Ishikawa (cell line): ENCODE measurements around the gene SFMBT1.

ENCODE experiments used
- CEBPB ChIP-seq: IDR thresholded peaks from 2 replicates; pipeline ENCODE4 v1.6.1; 2012
- CREB1 ChIP-seq: IDR thresholded peaks from 2 replicates; pipeline ENCODE4 v1.6.1; 2012; ENCODE audit warnings: low read depth
- EGR1 ChIP-seq: IDR thresholded peaks from 2 replicates; pipeline ENCODE4 v1.6.1; 2012
- EP300 ChIP-seq: IDR thresholded peaks from 2 replicates; pipeline ENCODE4 v1.6.1; 2012; ENCODE audit warnings: borderline replicate concordance
- FOXM1 ChIP-seq: IDR thresholded peaks from 2 replicates; pipeline ENCODE4 v1.6.1; 2012; ENCODE audit warnings: low read depth, borderline replicate concordance
- NFIC ChIP-seq: IDR thresholded peaks from 2 replicates; pipeline ENCODE4 v1.6.1; 2012
- RAD21 ChIP-seq: IDR thresholded peaks from 2 replicates; pipeline ENCODE4 v1.6.1; 2012; ENCODE audit warnings: low read depth
- TAF1 ChIP-seq: IDR thresholded peaks from 2 replicates; pipeline ENCODE4 v1.6.1; 2012; ENCODE audit warnings: low read depth, mild to moderate bottlenecking
- TCF12 ChIP-seq: IDR thresholded peaks from 2 replicates; pipeline ENCODE4 v1.6.1; 2012; ENCODE audit warnings: low read depth
- TEAD4 ChIP-seq: IDR thresholded peaks from 2 replicates; pipeline ENCODE4 v1.6.1; 2012
- USF1 ChIP-seq: IDR thresholded peaks from 2 replicates; pipeline ENCODE4 v1.6.1; 2012
- YY1 ChIP-seq: IDR thresholded peaks from 2 replicates; pipeline ENCODE4 v1.6.1; 2012; ENCODE audit warnings: low read depth
- ZBTB7A ChIP-seq: IDR thresholded peaks from 2 replicates; pipeline ENCODE4 v1.6.1; 2012; ENCODE audit warnings: low read depth
- TF ChIP-seq, protein P1 (sequence below): IDR thresholded peaks from 2 replicates; pipeline ENCODE4 v1.6.1; 2012; ENCODE audit warnings: low read depth, mild to moderate bottlenecking
- TF ChIP-seq, protein P2 (sequence below): IDR thresholded peaks from 2 replicates; pipeline ENCODE4 v1.6.1; 2012

SFMBT1 gene

DNA sequence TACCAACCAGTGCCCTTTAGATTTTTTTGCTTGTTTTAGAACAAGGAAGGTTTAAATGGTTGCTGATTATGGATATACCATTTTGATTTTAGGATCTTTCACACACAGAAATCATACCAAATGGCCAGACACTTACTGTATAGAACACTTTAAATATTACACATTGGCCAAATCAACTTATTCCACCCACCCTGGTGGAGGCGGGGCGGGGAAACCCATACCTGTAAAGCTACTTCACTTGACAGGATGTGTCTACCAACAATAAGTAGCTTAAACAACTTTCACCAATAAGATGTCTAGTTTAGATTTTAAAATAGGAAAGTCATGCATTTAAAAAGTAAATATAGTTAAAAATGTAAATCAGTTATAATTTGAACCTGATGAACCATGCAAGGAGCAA, 17.0 kb upstream of the SFMBT1 start:
- no peak for TF ChIP-seq USF1
- no peak for TF ChIP-seq CEBPB
- TF ChIP-seq RAD21 = no peak
- TF ChIP-seq ZBTB7A = no peak
- no peak for TF ChIP-seq FOXM1
- no peak for TF ChIP-seq TCF12
- TF ChIP-seq EGR1 = no peak
- TF ChIP-seq CREB1 = no peak
- TF ChIP-seq TEAD4 = no peak
- TF ChIP-seq NFIC = no peak
- TF ChIP-seq, protein P1, sequence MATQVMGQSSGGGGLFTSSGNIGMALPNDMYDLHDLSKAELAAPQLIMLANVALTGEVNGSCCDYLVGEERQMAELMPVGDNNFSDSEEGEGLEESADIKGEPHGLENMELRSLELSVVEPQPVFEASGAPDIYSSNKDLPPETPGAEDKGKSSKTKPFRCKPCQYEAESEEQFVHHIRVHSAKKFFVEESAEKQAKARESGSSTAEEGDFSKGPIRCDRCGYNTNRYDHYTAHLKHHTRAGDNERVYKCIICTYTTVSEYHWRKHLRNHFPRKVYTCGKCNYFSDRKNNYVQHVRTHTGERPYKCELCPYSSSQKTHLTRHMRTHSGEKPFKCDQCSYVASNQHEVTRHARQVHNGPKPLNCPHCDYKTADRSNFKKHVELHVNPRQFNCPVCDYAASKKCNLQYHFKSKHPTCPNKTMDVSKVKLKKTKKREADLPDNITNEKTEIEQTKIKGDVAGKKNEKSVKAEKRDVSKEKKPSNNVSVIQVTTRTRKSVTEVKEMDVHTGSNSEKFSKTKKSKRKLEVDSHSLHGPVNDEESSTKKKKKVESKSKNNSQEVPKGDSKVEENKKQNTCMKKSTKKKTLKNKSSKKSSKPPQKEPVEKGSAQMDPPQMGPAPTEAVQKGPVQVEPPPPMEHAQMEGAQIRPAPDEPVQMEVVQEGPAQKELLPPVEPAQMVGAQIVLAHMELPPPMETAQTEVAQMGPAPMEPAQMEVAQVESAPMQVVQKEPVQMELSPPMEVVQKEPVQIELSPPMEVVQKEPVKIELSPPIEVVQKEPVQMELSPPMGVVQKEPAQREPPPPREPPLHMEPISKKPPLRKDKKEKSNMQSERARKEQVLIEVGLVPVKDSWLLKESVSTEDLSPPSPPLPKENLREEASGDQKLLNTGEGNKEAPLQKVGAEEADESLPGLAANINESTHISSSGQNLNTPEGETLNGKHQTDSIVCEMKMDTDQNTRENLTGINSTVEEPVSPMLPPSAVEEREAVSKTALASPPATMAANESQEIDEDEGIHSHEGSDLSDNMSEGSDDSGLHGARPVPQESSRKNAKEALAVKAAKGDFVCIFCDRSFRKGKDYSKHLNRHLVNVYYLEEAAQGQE = no peak
- TF ChIP-seq TAF1 = no peak

DNA sequence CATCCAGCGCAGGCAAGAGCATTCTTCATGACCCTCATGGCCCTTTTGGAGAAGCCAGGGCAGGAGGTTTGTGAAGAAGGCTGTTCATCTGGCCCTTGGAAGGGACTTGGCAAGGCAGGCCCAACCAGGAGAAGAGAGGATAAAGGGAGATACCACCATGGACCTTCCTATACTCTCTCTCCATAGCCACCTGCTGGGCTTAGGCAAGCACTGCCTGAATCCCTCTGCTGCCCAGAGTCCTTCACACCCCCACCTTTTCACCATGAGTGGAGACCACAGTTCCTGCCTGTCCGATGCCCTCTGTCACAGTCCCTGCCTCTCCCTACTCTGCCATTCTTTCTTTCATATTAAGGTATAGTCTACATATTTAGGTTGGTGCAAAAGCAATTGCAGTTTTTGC, 10.6 kb upstream of the SFMBT1 start:
- no peak for TF ChIP-seq EP300
- TF ChIP-seq TAF1 = no peak
- TF ChIP-seq, protein P1 = no peak
- no peak for TF ChIP-seq TEAD4
- no peak for TF ChIP-seq CEBPB

DNA sequence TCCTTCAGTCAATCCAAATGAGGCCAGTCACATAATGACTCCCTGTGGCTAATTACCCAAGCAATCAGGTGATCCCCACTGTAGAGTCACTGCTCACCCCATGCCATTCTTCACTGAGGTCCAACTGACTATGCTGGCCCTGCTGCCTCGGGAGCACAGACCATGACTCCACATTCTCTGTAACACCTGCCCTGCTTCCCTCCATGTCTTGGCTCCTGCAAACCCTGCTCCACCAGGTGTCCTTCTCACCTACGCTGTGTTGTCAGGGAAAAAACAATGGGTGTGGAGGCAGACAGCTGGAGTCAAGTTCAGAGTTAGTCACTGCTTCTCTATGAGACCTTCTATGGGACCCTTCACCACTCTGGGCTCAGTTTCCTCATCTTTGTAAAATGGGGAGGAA, 6.1 kb upstream of the SFMBT1 start:
- TF ChIP-seq RAD21 (peak; percentile 28; the same call in 1 of the 2 replicates), TCF12 (no peak), YY1 (0 out of 2 replicates have a peak, but pooled peaks have one; percentile 16)
- TF ChIP-seq, protein P2, sequence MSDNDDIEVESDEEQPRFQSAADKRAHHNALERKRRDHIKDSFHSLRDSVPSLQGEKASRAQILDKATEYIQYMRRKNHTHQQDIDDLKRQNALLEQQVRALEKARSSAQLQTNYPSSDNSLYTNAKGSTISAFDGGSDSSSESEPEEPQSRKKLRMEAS = peak; percentile 78

- TF ChIP-seq TEAD4 (no peak), FOXM1 (no peak), EP300 (no peak), YY1 (no peak), TAF1 (no peak), USF1 (no peak), TCF12 (no peak), EGR1 (no peak), NFIC (no peak), CEBPB (no peak), RAD21 (no peak), CREB1 (no peak), ZBTB7A (no peak)
- TF ChIP-seq, protein P2 = no peak
- TF ChIP-seq, protein P1 = no peak
Measured at GRCh38 chr3:53049987-53050386, 4.1 kb upstream of the SFMBT1 start.
